GM23248 (cell line): ENCODE data around the gene NRG4. TPM values are rescaled to one million over a fixed set of nuclear protein-coding genes. Genes with fewer than 3 reads are reported as not detected.

ENCODE experiments used
- DNase-seq: peaks from one replicate; pipeline ENCODE4 v3.0.0-alpha.2; 2015
- H2AFZ ChIP-seq: fragments of 200-600 bp; sonication (generic); 2 replicates; pipeline ENCODE4 v1.6.1; 2016; ENCODE audit warnings: antibody characterized with exemption
- H3F3A ChIP-seq: fragments of 200-600 bp; sonication (generic); 2 replicates; pipeline ENCODE4 v1.6.1; 2016; ENCODE audit warnings: mild to moderate bottlenecking, antibody characterized with exemption, mixed run types; ENCODE audit not compliant: insufficient read depth
- H3K27ac ChIP-seq: fragments of 200-600 bp; sonication (generic); 2 replicates; pipeline ENCODE4 v1.5.1; 2016; ENCODE audit warnings: mild to moderate bottlenecking
- H3K27me3 ChIP-seq: fragments of 200-600 bp; sonication (generic); replicated peaks from 2 replicates; pipeline ENCODE4 v1.6.1; 2016; ENCODE audit warnings: mild to moderate bottlenecking; ENCODE audit not compliant: insufficient read depth
- H3K36me3 ChIP-seq: fragments of 200-600 bp; sonication (generic); 2 replicates; pipeline ENCODE4 v1.6.1; 2016; ENCODE audit warnings: low read depth, mild to moderate bottlenecking
- H3K4me1 ChIP-seq: fragments of 200-600 bp; sonication (generic); 2 replicates; pipeline ENCODE4 v1.6.1; 2016; ENCODE audit warnings: mild to moderate bottlenecking; ENCODE audit not compliant: insufficient read depth
- H3K4me2 ChIP-seq: fragments of 200-600 bp; sonication (generic); one replicate; pipeline ENCODE4 v1.6.1; 2016; ENCODE audit warnings: mild to moderate bottlenecking; ENCODE audit not compliant: unreplicated experiment
- H3K4me3 ChIP-seq: fragments of 200-600 bp; sonication (generic); 2 replicates; pipeline ENCODE4 v1.5.1; 2016; ENCODE audit warnings: mild to moderate bottlenecking
- H3K79me2 ChIP-seq: fragments of 200-600 bp; sonication (generic); 2 replicates; pipeline ENCODE4 v1.6.1; 2016; ENCODE audit warnings: mild to moderate bottlenecking; ENCODE audit not compliant: insufficient read depth
- H3K9ac ChIP-seq: fragments of 200-600 bp; sonication (generic); 2 replicates; pipeline ENCODE4 v1.6.1; 2016; ENCODE audit warnings: mild to moderate bottlenecking
- H3K9me2 ChIP-seq: fragments of 200-600 bp; sonication (generic); 2 replicates; pipeline ENCODE4 v1.6.1; 2016; ENCODE audit warnings: mixed run types, mild to moderate bottlenecking, moderate library complexity; ENCODE audit not compliant: insufficient read depth
- H3K9me3 ChIP-seq: fragments of 200-600 bp; sonication (generic); one replicate; pipeline ENCODE4 v1.6.1; 2017; ENCODE audit warnings: low read depth
- H4K20me1 ChIP-seq: fragments of 200-600 bp; sonication (generic); 2 replicates; pipeline ENCODE4 v1.6.0; 2016; ENCODE audit not compliant: insufficient read depth
- EZH2 ChIP-seq: fragments of 200-600 bp; sonication (generic); IDR thresholded peaks from 2 replicates; pipeline ENCODE4 v1.6.1; 2018; ENCODE audit warnings: antibody characterized with exemption, mild to moderate bottlenecking; ENCODE audit not compliant: insufficient read depth, poor library complexity, severe bottlenecking
- EZH2phosphoT487 ChIP-seq: fragments of 200-600 bp; sonication (generic); IDR thresholded peaks from 2 replicates; pipeline ENCODE4 v1.6.1; 2018; ENCODE audit warnings: antibody characterized with exemption, moderate library complexity, mild to moderate bottlenecking, low read depth; ENCODE audit not compliant: insufficient read depth
- WGBS, 2 experiments: methylation state at CpG; one replicate each; pipeline ENCODE4 v1.1.6; 2015 to 2017; ENCODE audit warnings: low lambda C conversion rate in 2 of 2, low coverage in 1 of 2; ENCODE audit errors: missing lambda C conversion rate in 2 of 2; 5-methylcytosine and 5-hydroxymethylcytosine counted together
- in situ Hi-C: fragments of 300-500 bp; cut with MboI; formaldehyde crosslinking; loops from 2 replicates; pipeline ENCODE4 v1.15.0; 2020
- polyA plus RNA-seq: library from polyadenylated mRNA; unstranded; fragments of >200 nt; fragmentation: Nextera tagmentation; extraction: Ambion mirVana; gene quantifications from 2 replicates; pipeline ENCODE4 v1.2.1, GENCODE V29; 2016
- total RNA-seq: library from RNA; depleted of rRNA; stranded (reverse); fragments of >200 nt; shearing (Covaris generic); gene quantifications from 2 replicates; pipeline ENCODE4 v1.2.3, GENCODE V29; 2014

Gene NRG4
- total and polyA plus RNA-seq, 2 experiments from 2014 or later = 0.11 TPM; not detected in 1

GRCh38 chr15:76038512-76038911, 26.3 kb upstream of the NRG4 start:
- Histone ChIP-seq H3K9ac (no peak overlapping the region), H3F3A (no peaks in the 10 kb centered on the region), H3K36me3 (no peaks in the 10 kb centered on the region), H3K79me2 (no peaks in the 10 kb centered on the region), H3K4me1 (no peaks in the 10 kb centered on the region), H4K20me1 (no peaks in the 10 kb centered on the region), H3K4me2 (no peak overlapping the region), H3K9me2 (no peaks in the 10 kb centered on the region), H2AFZ (no peak overlapping the region), H3K27me3 (peaks cover 29% of the 10 kb centered on the region), H3K4me3 (no peak overlapping the region), H3K9me3 (peaks cover 8% of the 10 kb centered on the region), H3K27ac (no peak overlapping the region)
- in situ Hi-C loops = no loop called here
- WGBS, 2 experiments = 15 to 31% methylated on average over 1 of the region's 1 CpG
- DNase-seq = no peak
- TF ChIP-seq EZH2 (no peak), EZH2phosphoT487 (no peak)

- no peak overlapping the region for H3K4me2 ChIP-seq
- no peaks in the 10 kb centered on the region for H3K36me3 ChIP-seq
- peaks cover 2% of the 10 kb centered on the region for H3K9me3 ChIP-seq
- H3K4me3 ChIP-seq = no peak overlapping the region
- H3K4me1 ChIP-seq = no peaks in the 10 kb centered on the region
- H3K27ac ChIP-seq = no peak overlapping the region
- H4K20me1 ChIP-seq = no peaks in the 10 kb centered on the region
- TF ChIP-seq EZH2 = no peak
- no peak for TF ChIP-seq EZH2phosphoT487
- H2AFZ ChIP-seq = no peak overlapping the region
- peaks cover 29% of the 10 kb centered on the region for H3K27me3 ChIP-seq
- 27 to 30% methylated on average over 3 of the region's 3 CpGs for WGBS, 2 experiments
- no peaks in the 10 kb centered on the region for H3F3A ChIP-seq
- no peaks in the 10 kb centered on the region for H3K79me2 ChIP-seq
- DNase-seq = no peak
- H3K9ac ChIP-seq = no peak overlapping the region
- in situ Hi-C loops = no loop called here
- no peaks in the 10 kb centered on the region for H3K9me2 ChIP-seq
These were observed 23.4 kb upstream of the NRG4 start for GRCh38 chr15:76035593-76035992.

- in situ Hi-C loops = no loop called here
- DNase-seq = no peak
- WGBS, 2 experiments = 19 to 31% methylated on average over 2 of the region's 2 CpGs
These were observed 21.9 kb upstream of the NRG4 start for GRCh38 chr15:76034111-76034510.

GRCh38 chr15:76033438-76033837, 21.2 kb upstream of the NRG4 start:
- Histone ChIP-seq H3K4me2 (no peak overlapping the region), H2AFZ (no peak overlapping the region), H3K9me2 (no peaks in the 10 kb centered on the region), H3K79me2 (no peaks in the 10 kb centered on the region), H3F3A (no peaks in the 10 kb centered on the region), H4K20me1 (no peaks in the 10 kb centered on the region), H3K4me1 (no peaks in the 10 kb centered on the region), H3K27me3 (peaks cover 29% of the 10 kb centered on the region), H3K9me3 (no peaks in the 10 kb centered on the region), H3K27ac (no peak overlapping the region), H3K36me3 (no peaks in the 10 kb centered on the region), H3K9ac (no peak overlapping the region), H3K4me3 (no peak overlapping the region)
- no peak for DNase-seq
- WGBS, 2 experiments = 44 to 68% methylated on average over 1 of the region's 1 CpG
- in situ Hi-C loops = no loop called here
- TF ChIP-seq EZH2phosphoT487 (no peak), EZH2 (no peak)

More at GRCh38 chr15:76034111-76034510, 21.9 kb upstream of the NRG4 start:
- no peak overlapping the region for H2AFZ ChIP-seq
- H3K9me2 ChIP-seq = no peaks in the 10 kb centered on the region
- H3K9ac ChIP-seq = no peak overlapping the region
- H3K4me1 ChIP-seq = no peaks in the 10 kb centered on the region
- no peak overlapping the region for H3K4me3 ChIP-seq
- H3K79me2 ChIP-seq = no peaks in the 10 kb centered on the region
- H3K4me2 ChIP-seq = no peak overlapping the region
- H3K36me3 ChIP-seq = no peaks in the 10 kb centered on the region
- H3K9me3 ChIP-seq = no peaks in the 10 kb centered on the region
- no peaks in the 10 kb centered on the region for H3F3A ChIP-seq
- H4K20me1 ChIP-seq = no peaks in the 10 kb centered on the region
- no peak overlapping the region for H3K27ac ChIP-seq
- no peak for TF ChIP-seq EZH2
- H3K27me3 ChIP-seq = peaks cover 29% of the 10 kb centered on the region

- H3K27ac ChIP-seq = no peak overlapping the region
- H3K9ac ChIP-seq = no peak overlapping the region
- H3K4me3 ChIP-seq = no peak overlapping the region
- no peak overlapping the region for H3K4me2 ChIP-seq
- WGBS, 2 experiments = 64 to 71% methylated on average over 1 of the region's 1 CpG
- H4K20me1 ChIP-seq = no peaks in the 10 kb centered on the region
- H3K27me3 ChIP-seq = peaks cover 29% of the 10 kb centered on the region
- H3F3A ChIP-seq = no peaks in the 10 kb centered on the region
- no peak overlapping the region for H2AFZ ChIP-seq
- no peaks in the 10 kb centered on the region for H3K9me3 ChIP-seq
- DNase-seq = no peak
- H3K9me2 ChIP-seq = no peaks in the 10 kb centered on the region
- H3K36me3 ChIP-seq = no peaks in the 10 kb centered on the region
- in situ Hi-C loops = no loop called here
- no peak for TF ChIP-seq EZH2
- no peak for TF ChIP-seq EZH2phosphoT487
- no peaks in the 10 kb centered on the region for H3K4me1 ChIP-seq
- no peaks in the 10 kb centered on the region for H3K79me2 ChIP-seq
These were observed 19.8 kb upstream of the NRG4 start for GRCh38 chr15:76032046-76032445.
